Activated naive CD8-positive, alpha-beta T cell treated with anti-CD3 and anti-CD28 coated beads for 36 hours (primary cell): Measurements from ENCODE around the gene UBE2G1. TPM values are rescaled to one million over a fixed set of nuclear protein-coding genes. Genes with fewer than 3 reads are reported as not detected.

Experiments
- DNase-seq: peaks from one replicate; pipeline ENCODE4 v3.0.0; 2021
- H3K27ac Mint-ChIP-seq: one replicate; pipeline ENCODE4 v1.8.0; 2022; ENCODE audit warnings: mild to moderate bottlenecking, moderate library complexity, mixed read lengths
- H3K27me3 Mint-ChIP-seq: one replicate; pipeline ENCODE4 v1.8.0; 2022; ENCODE audit warnings: mild to moderate bottlenecking, mixed read lengths
- H3K36me3 Mint-ChIP-seq: one replicate; pipeline ENCODE4 v1.8.0; 2021; ENCODE audit warnings: mild to moderate bottlenecking, mixed read lengths
- H3K4me1 Mint-ChIP-seq: one replicate; pipeline ENCODE4 v1.8.0; 2021; ENCODE audit warnings: mixed read lengths
- H3K4me3 Mint-ChIP-seq: one replicate; pipeline ENCODE4 v1.8.0; 2022; ENCODE audit warnings: mild to moderate bottlenecking, moderate library complexity, mixed read lengths
- H3K9me3 Mint-ChIP-seq: one replicate; pipeline ENCODE4 v1.8.0; 2022; ENCODE audit warnings: mixed read lengths
- total RNA-seq, 2 experiments: library from RNA; stranded (reverse); gene quantifications; one replicate each; pipeline ENCODE4 v1.2.3, GENCODE V29; 2021

Gene UBE2G1
- 10 to 100 TPM; 58.8 to 63.9 TPM for total RNA-seq

- peak within 1 kb of the TSS; percentile 68 for H3K4me3 Mint-ChIP-seq
Measured at GRCh38 chr17:4366327-4367063, at the start of gene UBE2G1. Gene UBE2G1 (minus strand): TSS chr17:4366675. CDS start chr17:4366316, 359 bp downstream.

GRCh38 chr17:4412933-4413831, 46.7 kb upstream of the UBE2G1 start:
- H3K27me3 Mint-ChIP-seq = no peaks in the 10 kb centered on the region

More at GRCh38 chr17:4366327-4367063, at the start of gene UBE2G1:
- H3K4me1 Mint-ChIP-seq = peaks cover 22% of the 10 kb centered on the region
- no peaks in the 10 kb centered on the region for H3K9me3 Mint-ChIP-seq
- H3K27me3 Mint-ChIP-seq = no peaks in the 10 kb centered on the region
- peak within 1 kb of the TSS; percentile 90 for H3K27ac Mint-ChIP-seq
- peak; percentile 99 for DNase-seq
- peaks cover 19% of the 10 kb centered on the region for H3K36me3 Mint-ChIP-seq

GRCh38 chr17:4411201-4411600, 44.7 kb upstream of the UBE2G1 start:
- H3K27me3 Mint-ChIP-seq = no peaks in the 10 kb centered on the region
- H3K36me3 Mint-ChIP-seq = no peaks in the 10 kb centered on the region
- peaks cover 5% of the 10 kb centered on the region for H3K4me1 Mint-ChIP-seq
- no peaks in the 10 kb centered on the region for H3K9me3 Mint-ChIP-seq
- no peak overlapping the region for H3K4me3 Mint-ChIP-seq
- H3K27ac Mint-ChIP-seq = no peak overlapping the region
- DNase-seq = no peak

More at GRCh38 chr17:4412933-4413831, 46.7 kb upstream of the UBE2G1 start:
- Mint-ChIP-seq H3K9me3 (no peaks in the 10 kb centered on the region), H3K4me1 (peaks cover 5% of the 10 kb centered on the region), H3K27ac (peak overlapping the region; percentile 38), H3K4me3 (peak overlapping the region; percentile 37), H3K36me3 (no peaks in the 10 kb centered on the region)
- DNase-seq = peak; percentile 87

DNA sequence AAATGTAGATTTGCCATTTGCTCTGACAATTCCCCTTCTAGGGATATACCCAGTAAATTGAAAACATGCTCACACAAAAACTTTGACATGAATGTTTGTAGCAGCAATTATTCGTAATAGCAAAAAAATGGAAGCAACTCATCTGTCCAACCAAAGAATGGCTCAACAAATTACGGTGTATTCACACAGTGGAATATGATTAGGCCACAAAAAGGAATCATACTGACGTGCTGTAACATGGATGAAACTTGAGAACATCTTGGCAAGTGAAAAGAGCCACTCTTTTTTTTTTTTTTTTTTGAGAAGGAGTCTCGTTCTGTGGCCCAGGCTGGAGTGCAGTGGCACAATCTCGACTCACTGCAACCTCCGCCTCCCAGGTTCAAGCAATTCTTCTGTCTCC, 43.2 kb upstream of the UBE2G1 start:
- DNase-seq = no peak
- H3K27ac Mint-ChIP-seq = no peak overlapping the region
- no peak overlapping the region for H3K4me3 Mint-ChIP-seq
- H3K4me1 Mint-ChIP-seq = peaks cover 5% of the 10 kb centered on the region
- no peaks in the 10 kb centered on the region for H3K9me3 Mint-ChIP-seq
- no peaks in the 10 kb centered on the region for H3K27me3 Mint-ChIP-seq
- H3K36me3 Mint-ChIP-seq = no peaks in the 10 kb centered on the region

DNA sequence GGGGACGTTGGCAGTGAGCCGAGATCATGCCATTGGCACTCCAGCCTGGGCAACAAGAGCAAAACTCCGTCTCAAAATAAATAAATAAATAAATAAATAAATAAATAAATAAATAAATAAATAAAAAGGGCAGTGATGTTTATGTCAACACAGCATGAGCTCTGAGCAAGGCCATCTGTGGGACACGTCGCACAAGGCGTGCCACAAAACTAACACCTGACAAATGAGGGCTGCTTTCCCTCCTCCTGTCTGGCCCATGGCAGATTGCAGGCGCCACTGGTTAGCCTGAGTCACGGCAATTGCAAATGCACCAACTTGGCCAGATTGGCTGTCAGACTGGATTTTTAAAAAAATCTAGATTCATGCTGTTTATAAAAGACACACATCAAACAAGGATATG, 41.4 kb upstream of the UBE2G1 start:
- H3K27ac Mint-ChIP-seq = no peak overlapping the region
- H3K27me3 Mint-ChIP-seq = no peaks in the 10 kb centered on the region
- H3K4me1 Mint-ChIP-seq = peaks cover 2% of the 10 kb centered on the region
- no peaks in the 10 kb centered on the region for H3K36me3 Mint-ChIP-seq
- DNase-seq = no peak
- no peaks in the 10 kb centered on the region for H3K9me3 Mint-ChIP-seq
- no peak overlapping the region for H3K4me3 Mint-ChIP-seq

- Mint-ChIP-seq H3K4me3 (no peak overlapping the region), H3K27me3 (no peaks in the 10 kb centered on the region), H3K4me1 (no peaks in the 10 kb centered on the region), H3K9me3 (no peaks in the 10 kb centered on the region), H3K36me3 (no peaks in the 10 kb centered on the region), H3K27ac (no peak overlapping the region)
- no peak for DNase-seq
Measured at GRCh38 chr17:4407216-4407615, 40.7 kb upstream of the UBE2G1 start.

GRCh38 chr17:4406386-4406785, 39.9 kb upstream of the UBE2G1 start:
- Mint-ChIP-seq H3K4me3 (no peak overlapping the region), H3K4me1 (no peaks in the 10 kb centered on the region), H3K9me3 (no peaks in the 10 kb centered on the region), H3K27ac (no peak overlapping the region), H3K27me3 (no peaks in the 10 kb centered on the region), H3K36me3 (no peaks in the 10 kb centered on the region)
- DNase-seq = no peak

- H3K4me1 Mint-ChIP-seq = no peaks in the 10 kb centered on the region
- DNase-seq = no peak
- H3K36me3 Mint-ChIP-seq = no peaks in the 10 kb centered on the region
- no peaks in the 10 kb centered on the region for H3K27me3 Mint-ChIP-seq
- no peak overlapping the region for H3K27ac Mint-ChIP-seq
- no peaks in the 10 kb centered on the region for H3K9me3 Mint-ChIP-seq
- no peak overlapping the region for H3K4me3 Mint-ChIP-seq
Measured at GRCh38 chr17:4405699-4406098, 39.2 kb upstream of the UBE2G1 start.

GRCh38 chr17:4405038-4405669, 38.7 kb upstream of the UBE2G1 start:
- DNase-seq = no peak
- H3K36me3 Mint-ChIP-seq = no peaks in the 10 kb centered on the region

GRCh38 chr17:4397840-4398239, 31.4 kb upstream of the UBE2G1 start:
- Mint-ChIP-seq H3K9me3 (no peaks in the 10 kb centered on the region), H3K27ac (no peak overlapping the region), H3K36me3 (no peaks in the 10 kb centered on the region), H3K27me3 (no peaks in the 10 kb centered on the region), H3K4me3 (no peak overlapping the region), H3K4me1 (peaks cover 2% of the 10 kb centered on the region)
- no peak for DNase-seq

More at GRCh38 chr17:4405038-4405669, 38.7 kb upstream of the UBE2G1 start:
- H3K4me3 Mint-ChIP-seq = no peak overlapping the region
- H3K9me3 Mint-ChIP-seq = no peaks in the 10 kb centered on the region
- no peaks in the 10 kb centered on the region for H3K27me3 Mint-ChIP-seq
- H3K4me1 Mint-ChIP-seq = no peaks in the 10 kb centered on the region
- H3K27ac Mint-ChIP-seq = no peak overlapping the region

DNA sequence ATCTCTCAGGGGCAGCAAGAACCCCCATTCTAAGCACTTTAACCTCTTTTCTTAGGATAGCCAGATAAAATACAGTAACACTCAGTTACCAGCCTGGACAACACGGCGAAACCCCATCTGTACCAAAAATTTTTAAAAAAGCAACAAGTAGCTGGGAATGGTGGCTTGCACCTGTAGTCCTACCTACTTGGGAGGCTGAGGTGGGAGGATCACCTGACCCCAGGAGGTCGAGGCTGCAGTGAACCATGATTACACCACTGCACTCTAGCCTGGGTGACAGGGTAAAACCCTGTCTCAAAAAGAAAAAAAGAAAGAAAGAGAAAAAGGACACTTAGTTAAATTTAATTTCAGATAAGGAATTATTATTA, 28.6 kb upstream of the UBE2G1 start:
- Mint-ChIP-seq H3K27me3 (no peaks in the 10 kb centered on the region), H3K36me3 (no peaks in the 10 kb centered on the region), H3K4me1 (peaks cover 2% of the 10 kb centered on the region), H3K27ac (no peak overlapping the region), H3K9me3 (no peaks in the 10 kb centered on the region), H3K4me3 (no peak overlapping the region)
- DNase-seq = no peak

DNA sequence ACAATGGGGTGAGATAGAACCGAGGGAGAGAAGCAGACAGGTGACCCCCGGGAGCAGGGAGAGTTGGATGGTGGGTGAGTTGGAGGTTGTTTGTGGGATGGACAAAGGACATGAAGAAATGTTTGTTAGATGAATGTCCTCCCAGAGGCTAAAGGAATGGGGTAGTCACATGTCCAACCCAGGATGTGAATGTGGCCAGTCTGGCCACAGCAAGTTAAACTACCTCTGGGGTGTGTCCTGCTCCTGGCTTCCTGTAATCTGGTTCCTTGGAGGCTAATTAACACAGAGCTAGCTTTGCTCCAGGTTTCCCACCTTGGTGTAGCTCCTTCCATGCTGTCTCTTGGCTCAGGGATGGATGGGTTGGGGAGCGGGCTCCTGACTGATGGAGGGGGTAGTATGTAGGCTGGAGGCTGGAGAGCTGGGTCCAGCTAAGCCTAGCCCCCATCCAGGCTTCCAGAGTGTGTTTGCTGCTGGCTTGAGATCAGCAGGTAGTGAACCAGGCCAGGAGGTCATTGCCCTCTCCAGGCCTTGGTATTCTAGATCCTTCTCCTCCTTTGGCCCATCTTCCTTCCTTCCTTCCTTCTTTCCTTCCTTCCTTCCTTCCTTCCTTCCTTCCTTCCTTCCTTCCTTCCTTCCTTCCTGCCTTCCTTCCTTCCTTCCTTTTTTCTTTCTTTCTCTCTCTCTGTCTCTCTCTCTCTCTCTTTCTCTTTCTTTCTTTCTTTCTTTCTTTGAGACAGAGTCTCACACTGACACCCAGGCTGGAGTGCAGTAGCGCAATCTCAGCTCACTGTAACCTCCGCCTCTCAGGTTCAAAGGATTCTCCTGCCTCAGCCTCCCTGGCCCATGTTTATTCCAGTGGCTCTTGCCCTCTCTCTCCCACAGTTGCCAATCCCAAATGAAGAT, 28.0 kb upstream of the UBE2G1 start:
- Mint-ChIP-seq H3K4me1 (peaks cover 2% of the 10 kb centered on the region), H3K9me3 (no peaks in the 10 kb centered on the region), H3K4me3 (no peak overlapping the region), H3K36me3 (no peaks in the 10 kb centered on the region), H3K27me3 (no peaks in the 10 kb centered on the region), H3K27ac (no peak overlapping the region)
- DNase-seq = no peak

- H3K9me3 Mint-ChIP-seq = no peaks in the 10 kb centered on the region
- H3K27me3 Mint-ChIP-seq = no peaks in the 10 kb centered on the region
- no peak overlapping the region for H3K27ac Mint-ChIP-seq
- H3K4me1 Mint-ChIP-seq = peaks cover 2% of the 10 kb centered on the region
- H3K4me3 Mint-ChIP-seq = no peak overlapping the region
- H3K36me3 Mint-ChIP-seq = no peaks in the 10 kb centered on the region
- no peak for DNase-seq
Measured at GRCh38 chr17:4393806-4394205, 27.3 kb upstream of the UBE2G1 start.

DNA sequence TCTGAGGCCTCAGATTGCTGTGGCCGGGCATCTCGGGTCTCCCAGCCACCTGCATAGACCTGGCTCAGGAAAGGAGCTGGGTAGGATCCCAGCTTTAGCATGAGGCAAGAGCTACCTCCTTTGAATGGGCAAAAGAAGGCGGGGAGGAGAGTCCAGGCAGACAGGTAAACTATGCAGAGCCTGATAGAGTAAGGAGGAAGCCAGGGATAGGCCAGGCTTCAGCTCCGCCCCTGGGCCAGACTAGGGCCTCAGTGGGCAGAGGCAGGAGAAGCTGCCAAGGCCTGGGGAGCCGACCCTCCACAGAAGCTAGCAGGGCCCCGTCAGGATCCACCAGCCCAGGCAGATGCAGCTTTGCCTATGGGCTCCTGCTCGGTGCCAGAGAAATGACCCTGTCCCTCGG, 22.6 kb upstream of the UBE2G1 start:
- H3K4me3 Mint-ChIP-seq = no peak overlapping the region

More for the DNA sequence above, 22.6 kb upstream of the UBE2G1 start:
- Mint-ChIP-seq H3K4me1 (no peaks in the 10 kb centered on the region), H3K36me3 (no peaks in the 10 kb centered on the region), H3K27me3 (no peaks in the 10 kb centered on the region), H3K9me3 (no peaks in the 10 kb centered on the region), H3K27ac (no peak overlapping the region)
- no peak for DNase-seq
